HEK293 (cell line): Measurements from ENCODE around the gene MBP.

Source experiments
- CTCF ChIA-PET: fragments of 350-600 bp; formaldehyde crosslinking; extraction: SDS; loops from one replicate; lab custom pipeline; 2021; ENCODE audit warnings: antibody characterized with exemption; lab: Yijun Ruan, JAX
- POLR2A ChIA-PET: fragments of 300-600 bp; formaldehyde crosslinking; extraction: SDS; loops from one replicate; lab custom pipeline; 2020; ENCODE audit warnings: antibody characterized with exemption, inconsistent platforms; lab: Yijun Ruan, JAX
- H3K27ac ChIP-seq: fragments of 200-500 bp; sonication (Bioruptor generic); 2 replicates; pipeline ENCODE4 v1.5.1; 2014; ENCODE audit warnings: low read depth, low read length, control low read depth, inconsistent platforms; ENCODE audit errors: extremely low read depth
- H3K36me3 ChIP-seq, 2 experiments: fragments of 200-500 bp in 1 of 2; sonication (Bioruptor generic) in 1 of 2; 1 replicate in 1 of 2; 2 replicates in 1 of 2; pipeline ENCODE4 v1.5.1; 2014 to 2017; ENCODE audit warnings: inconsistent platforms in 2 of 2, low read length in 2 of 2; ENCODE audit not compliant: control insufficient read depth in 2 of 2, insufficient read depth in 1 of 2
- H3K4me1 ChIP-seq: fragments of 200-500 bp; sonication (Bioruptor generic); 2 replicates; pipeline ENCODE4 v1.5.1; 2014; ENCODE audit warnings: mild to moderate bottlenecking, low read length, inconsistent platforms; ENCODE audit not compliant: control insufficient read depth, insufficient read depth
- H3K4me3 ChIP-seq: 2 replicates; pipeline ENCODE4 v1.5.1; 2011; ENCODE audit warnings: low read depth, mild to moderate bottlenecking, control low read depth, low read length, moderate library complexity
- H3K9me3 ChIP-seq: fragments of 200-500 bp; sonication (Bioruptor generic); 2 replicates; pipeline ENCODE4 v1.5.1; 2014; ENCODE audit warnings: low read depth, low read length, inconsistent platforms; ENCODE audit not compliant: control insufficient read depth, insufficient read depth
- BCL11B ChIP-seq: fragments of 450-650 bp; formaldehyde crosslinking; IDR thresholded peaks from 2 replicates; pipeline ENCODE4 v1.5.1; 2016; ENCODE audit warnings: low read depth, missing biosample characterization, missing genetic modification characterization
- EGR2 ChIP-seq: fragments of 450-650 bp; formaldehyde crosslinking; IDR thresholded peaks from 2 replicates; pipeline ENCODE4 v1.5.1; 2016; ENCODE audit warnings: low read depth, missing biosample characterization, missing genetic modification characterization
- GFI1B ChIP-seq: fragments of 450-650 bp; formaldehyde crosslinking; IDR thresholded peaks from 2 replicates; pipeline ENCODE4 v1.5.1; 2016; ENCODE audit warnings: missing biosample characterization, missing genetic modification characterization
- HOXA7 ChIP-seq: sonication (generic); formaldehyde crosslinking; IDR thresholded peaks from 2 replicates; pipeline ENCODE4 v1.8.1; 2022; ENCODE audit warnings: missing genetic modification reagents, borderline replicate concordance
- HOXD13 ChIP-seq: sonication (generic); formaldehyde crosslinking; IDR thresholded peaks from 2 replicates; pipeline ENCODE4 v1.8.0; 2022; ENCODE audit warnings: missing genetic modification reagents, borderline replicate concordance
- KLF1 ChIP-seq: fragments of 450-650 bp; formaldehyde crosslinking; IDR thresholded peaks from 2 replicates; pipeline ENCODE4 v1.5.1; 2016; ENCODE audit warnings: missing biosample characterization, missing genetic modification characterization
- MEIS1 ChIP-seq: sonication (generic); formaldehyde crosslinking; IDR thresholded peaks from 2 replicates; pipeline ENCODE4 v1.8.1; 2022; ENCODE audit warnings: missing genetic modification reagents, mild to moderate bottlenecking, borderline replicate concordance
- YY2 ChIP-seq: fragments of 450-650 bp; formaldehyde crosslinking; IDR thresholded peaks from 2 replicates; pipeline ENCODE4 v1.5.1; 2016; ENCODE audit warnings: missing biosample characterization, missing genetic modification characterization
- ZBTB17 ChIP-seq: fragments of 450-650 bp; formaldehyde crosslinking; IDR thresholded peaks from 2 replicates; pipeline ENCODE4 v1.5.1; 2016; ENCODE audit warnings: missing biosample characterization, missing genetic modification characterization
- ZIC2 ChIP-seq: fragments of 450-650 bp; formaldehyde crosslinking; IDR thresholded peaks from 2 replicates; pipeline ENCODE4 v1.5.1; 2016; ENCODE audit warnings: missing biosample characterization, missing genetic modification characterization
- ZNF114 ChIP-seq: fragments of 450-650 bp; formaldehyde crosslinking; IDR thresholded peaks from 2 replicates; pipeline ENCODE4 v1.5.0; 2017; ENCODE audit warnings: missing biosample characterization, missing genetic modification characterization
- ZNF132 ChIP-seq: fragments of 450-650 bp; formaldehyde crosslinking; IDR thresholded peaks from 2 replicates; pipeline ENCODE4 v1.5.1; 2017; ENCODE audit warnings: missing biosample characterization, missing genetic modification characterization, borderline replicate concordance
- ZNF324 ChIP-seq: fragments of 450-650 bp; formaldehyde crosslinking; IDR thresholded peaks from 2 replicates; pipeline ENCODE4 v1.5.1; 2016; ENCODE audit warnings: missing biosample characterization, missing genetic modification characterization
- ZNF423 ChIP-seq: fragments of 450-650 bp; formaldehyde crosslinking; IDR thresholded peaks from 2 replicates; pipeline ENCODE4 v1.5.1; 2016; ENCODE audit warnings: missing biosample characterization, missing genetic modification characterization
- ZNF473 ChIP-seq: fragments of 450-650 bp; formaldehyde crosslinking; IDR thresholded peaks from 2 replicates; pipeline ENCODE4 v1.5.1; 2017; ENCODE audit warnings: missing biosample characterization, missing genetic modification characterization
- ZNF548 ChIP-seq: fragments of 450-650 bp; formaldehyde crosslinking; IDR thresholded peaks from 2 replicates; pipeline ENCODE4 v1.5.1; 2016; ENCODE audit warnings: missing biosample characterization, missing genetic modification characterization
- ZNF555 ChIP-seq: fragments of 450-650 bp; formaldehyde crosslinking; conservative IDR thresholded peaks from 2 replicates; pipeline ENCODE4 v1.5.1; 2017; ENCODE audit warnings: missing biosample characterization, mild to moderate bottlenecking, missing genetic modification characterization, inconsistent platforms
- ZNF558 ChIP-seq: fragments of 450-650 bp; formaldehyde crosslinking; IDR thresholded peaks from 2 replicates; pipeline ENCODE4 v1.5.1; 2016; ENCODE audit warnings: missing biosample characterization, missing genetic modification characterization
- ZNF623 ChIP-seq: fragments of 450-650 bp; formaldehyde crosslinking; IDR thresholded peaks from 2 replicates; pipeline ENCODE4 v1.5.1; 2016; ENCODE audit warnings: missing biosample characterization, missing genetic modification characterization
- ZNF785 ChIP-seq: fragments of 450-650 bp; formaldehyde crosslinking; IDR thresholded peaks from 2 replicates; pipeline ENCODE4 v1.5.1; 2016; ENCODE audit warnings: missing biosample characterization, missing genetic modification characterization
- ZNF791 ChIP-seq: fragments of 450-650 bp; formaldehyde crosslinking; IDR thresholded peaks from 2 replicates; pipeline ENCODE4 v1.5.1; 2016; ENCODE audit warnings: missing biosample characterization, missing genetic modification characterization
- ZNF792 ChIP-seq: fragments of 450-650 bp; formaldehyde crosslinking; IDR thresholded peaks from 2 replicates; pipeline ENCODE4 v1.5.1; 2016; ENCODE audit warnings: missing biosample characterization, missing genetic modification characterization
- ZXDB ChIP-seq: fragments of 450-650 bp; formaldehyde crosslinking; IDR thresholded peaks from 2 replicates; pipeline ENCODE4 v1.5.1; 2016; ENCODE audit warnings: missing biosample characterization, missing genetic modification characterization
- TF ChIP-seq, protein P1 (sequence below): fragments of 450-650 bp; IDR thresholded peaks from 2 replicates; pipeline ENCODE4 v1.5.1; 2018; ENCODE audit warnings: missing biosample characterization, mild to moderate bottlenecking, missing genetic modification characterization
- TF ChIP-seq, protein P2 (sequence below): fragments of 450-650 bp; formaldehyde crosslinking; IDR thresholded peaks from 2 replicates; pipeline ENCODE4 v1.5.1; 2017; ENCODE audit warnings: missing biosample characterization, missing genetic modification characterization
- TF ChIP-seq, protein P3 (sequence below): fragments of 450-650 bp; formaldehyde crosslinking; IDR thresholded peaks from 2 replicates; pipeline ENCODE4 v1.5.1; 2016; ENCODE audit warnings: missing biosample characterization, missing genetic modification characterization

Gene MBP

DNA sequence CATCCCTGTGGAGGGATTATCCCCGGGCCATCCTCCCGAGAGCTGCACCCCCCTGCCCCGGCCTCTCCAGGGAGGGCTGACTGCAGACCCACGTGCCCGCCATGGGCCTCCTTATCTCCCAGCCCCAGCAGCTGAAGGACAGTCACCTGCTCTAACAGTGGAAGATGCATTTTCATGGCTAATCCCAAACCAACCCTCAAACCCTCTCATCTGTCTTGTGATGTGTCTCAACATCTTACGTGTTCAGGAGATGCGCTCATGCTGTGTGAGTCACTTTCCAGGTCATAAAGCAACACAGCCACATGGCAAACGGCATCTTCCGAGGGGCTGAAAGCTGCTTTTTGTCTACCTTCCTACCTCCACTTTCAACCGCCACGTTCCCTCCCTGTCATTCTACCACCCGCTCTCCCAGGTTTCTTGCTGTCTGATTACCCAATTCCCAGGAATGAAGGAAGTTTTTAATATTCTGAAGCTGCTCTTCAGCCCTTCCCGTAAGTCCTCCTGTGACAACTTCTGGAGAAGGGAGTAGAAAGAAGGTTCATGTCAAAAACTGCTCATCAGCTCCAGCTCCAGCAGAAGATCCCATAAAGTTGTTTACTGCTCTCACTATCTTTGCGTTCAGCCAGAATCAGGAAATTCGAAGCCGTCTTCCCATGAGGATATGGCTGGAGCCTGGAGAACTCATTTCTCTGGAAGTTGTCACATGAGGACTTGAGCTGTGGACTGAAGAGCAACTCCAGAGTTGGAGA lies 54.5 kb downstream of the MBP start:
- TF ChIP-seq ZNF558 = no peak
- TF ChIP-seq ZNF473 (tag by site-specific recombination) = no peak
- no peaks in the 10 kb centered on the region for H3K36me3 ChIP-seq
- H3K4me1 ChIP-seq = no peaks in the 10 kb centered on the region
- H3K9me3 ChIP-seq = no peaks in the 10 kb centered on the region
- CTCF ChIA-PET = interaction anchor here (0.6 to 1.1 kb wide), 3 partner anchors 8 to 420 kb away, joined by 3 to 4 read pairs (median 4); no protein-coding TSS in a partner anchor
- no peak overlapping the region for H3K27ac ChIP-seq
- H3K4me3 ChIP-seq = no peak overlapping the region
- POLR2A ChIA-PET = no interaction called here

DNA sequence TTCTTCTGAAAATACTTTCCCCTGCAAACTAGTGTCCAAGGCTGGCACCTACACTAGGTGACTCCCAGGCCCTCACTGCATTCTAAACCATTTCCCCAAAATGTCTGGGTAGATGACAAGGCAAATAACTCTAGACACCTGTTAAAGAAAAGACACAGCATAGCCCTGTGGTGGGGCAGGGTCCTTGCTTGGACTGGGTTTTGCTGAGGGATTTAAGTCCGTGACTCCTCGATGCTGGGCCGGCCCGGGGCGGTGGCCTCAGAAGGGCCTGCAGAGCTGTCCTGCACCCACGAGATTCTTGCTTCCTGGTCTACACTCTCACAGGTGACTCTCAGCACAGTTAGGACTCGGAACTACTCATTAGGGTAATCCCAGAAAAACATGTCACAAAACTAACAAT lies 55.2 kb downstream of the MBP start:
- TF ChIP-seq GFI1B (tag by site-specific recombination) (no peak), ZNF548 (no peak), KLF1 (tag by site-specific recombination) (no peak), ZNF791 (no peak), ZBTB17 (tag by site-specific recombination) (no peak), HOXD13 (no peak), ZNF132 (no peak), ZNF792 (tag by site-specific recombination) (no peak), ZNF785 (tag by site-specific recombination) (no peak), BCL11B (tag by site-specific recombination) (no peak), ZNF555 (tag by site-specific recombination) (no peak), ZNF324 (tag by site-specific recombination) (no peak), ZXDB (tag by site-specific recombination) (no peak), EGR2 (tag by site-specific recombination) (no peak), ZNF114 (no peak), ZNF623 (no peak), YY2 (tag by site-specific recombination) (no peak), HOXA7 (CRISPR knock-in tag) (no peak)
- TF ChIP-seq, protein P1, sequence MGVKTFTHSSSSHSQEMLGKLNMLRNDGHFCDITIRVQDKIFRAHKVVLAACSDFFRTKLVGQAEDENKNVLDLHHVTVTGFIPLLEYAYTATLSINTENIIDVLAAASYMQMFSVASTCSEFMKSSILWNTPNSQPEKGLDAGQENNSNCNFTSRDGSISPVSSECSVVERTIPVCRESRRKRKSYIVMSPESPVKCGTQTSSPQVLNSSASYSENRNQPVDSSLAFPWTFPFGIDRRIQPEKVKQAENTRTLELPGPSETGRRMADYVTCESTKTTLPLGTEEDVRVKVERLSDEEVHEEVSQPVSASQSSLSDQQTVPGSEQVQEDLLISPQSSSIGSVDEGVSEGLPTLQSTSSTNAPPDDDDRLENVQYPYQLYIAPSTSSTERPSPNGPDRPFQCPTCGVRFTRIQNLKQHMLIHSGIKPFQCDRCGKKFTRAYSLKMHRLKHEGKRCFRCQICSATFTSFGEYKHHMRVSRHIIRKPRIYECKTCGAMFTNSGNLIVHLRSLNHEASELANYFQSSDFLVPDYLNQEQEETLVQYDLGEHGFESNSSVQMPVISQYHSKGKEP (tag by site-specific recombination) = no peak
- TF ChIP-seq, protein P2, sequence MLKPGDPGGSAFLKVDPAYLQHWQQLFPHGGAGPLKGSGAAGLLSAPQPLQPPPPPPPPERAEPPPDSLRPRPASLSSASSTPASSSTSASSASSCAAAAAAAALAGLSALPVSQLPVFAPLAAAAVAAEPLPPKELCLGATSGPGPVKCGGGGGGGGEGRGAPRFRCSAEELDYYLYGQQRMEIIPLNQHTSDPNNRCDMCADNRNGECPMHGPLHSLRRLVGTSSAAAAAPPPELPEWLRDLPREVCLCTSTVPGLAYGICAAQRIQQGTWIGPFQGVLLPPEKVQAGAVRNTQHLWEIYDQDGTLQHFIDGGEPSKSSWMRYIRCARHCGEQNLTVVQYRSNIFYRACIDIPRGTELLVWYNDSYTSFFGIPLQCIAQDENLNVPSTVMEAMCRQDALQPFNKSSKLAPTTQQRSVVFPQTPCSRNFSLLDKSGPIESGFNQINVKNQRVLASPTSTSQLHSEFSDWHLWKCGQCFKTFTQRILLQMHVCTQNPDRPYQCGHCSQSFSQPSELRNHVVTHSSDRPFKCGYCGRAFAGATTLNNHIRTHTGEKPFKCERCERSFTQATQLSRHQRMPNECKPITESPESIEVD (tag by site-specific recombination) = no peak
- no peaks in the 10 kb centered on the region for H3K36me3 ChIP-seq
- ChIA-PET CTCF (no interaction called here), POLR2A (no interaction called here)
- no peaks in the 10 kb centered on the region for H3K4me1 ChIP-seq
- no peaks in the 10 kb centered on the region for H3K9me3 ChIP-seq
- H3K27ac ChIP-seq = no peak overlapping the region
- H3K4me3 ChIP-seq = no peak overlapping the region

DNA sequence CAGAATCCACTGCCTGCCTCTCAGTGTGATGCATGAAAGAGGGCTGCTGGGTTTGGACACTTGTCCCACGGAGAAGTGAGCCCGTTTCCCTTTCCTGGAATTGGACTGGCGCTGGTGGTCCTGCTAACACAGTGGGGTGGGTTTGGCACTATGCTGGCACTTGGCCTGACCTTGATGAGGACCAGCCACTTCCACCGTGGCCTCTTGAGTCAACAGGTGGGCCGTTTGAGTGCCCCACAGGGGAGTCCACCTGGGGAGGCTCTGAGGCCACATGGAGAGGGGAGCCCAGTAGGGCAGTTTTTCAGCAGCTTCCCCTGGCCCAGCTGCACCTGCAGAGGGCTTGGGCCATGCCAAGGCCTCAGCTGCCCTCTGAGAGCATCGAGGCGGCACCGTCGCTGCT lies 56.5 kb downstream of the MBP start:
- H3K9me3 ChIP-seq = no peaks in the 10 kb centered on the region

More for the DNA sequence above, 56.5 kb downstream of the MBP start:
- Histone ChIP-seq H3K36me3 (no peaks in the 10 kb centered on the region), H3K4me3 (no peak overlapping the region)
- TF ChIP-seq, protein P3, sequence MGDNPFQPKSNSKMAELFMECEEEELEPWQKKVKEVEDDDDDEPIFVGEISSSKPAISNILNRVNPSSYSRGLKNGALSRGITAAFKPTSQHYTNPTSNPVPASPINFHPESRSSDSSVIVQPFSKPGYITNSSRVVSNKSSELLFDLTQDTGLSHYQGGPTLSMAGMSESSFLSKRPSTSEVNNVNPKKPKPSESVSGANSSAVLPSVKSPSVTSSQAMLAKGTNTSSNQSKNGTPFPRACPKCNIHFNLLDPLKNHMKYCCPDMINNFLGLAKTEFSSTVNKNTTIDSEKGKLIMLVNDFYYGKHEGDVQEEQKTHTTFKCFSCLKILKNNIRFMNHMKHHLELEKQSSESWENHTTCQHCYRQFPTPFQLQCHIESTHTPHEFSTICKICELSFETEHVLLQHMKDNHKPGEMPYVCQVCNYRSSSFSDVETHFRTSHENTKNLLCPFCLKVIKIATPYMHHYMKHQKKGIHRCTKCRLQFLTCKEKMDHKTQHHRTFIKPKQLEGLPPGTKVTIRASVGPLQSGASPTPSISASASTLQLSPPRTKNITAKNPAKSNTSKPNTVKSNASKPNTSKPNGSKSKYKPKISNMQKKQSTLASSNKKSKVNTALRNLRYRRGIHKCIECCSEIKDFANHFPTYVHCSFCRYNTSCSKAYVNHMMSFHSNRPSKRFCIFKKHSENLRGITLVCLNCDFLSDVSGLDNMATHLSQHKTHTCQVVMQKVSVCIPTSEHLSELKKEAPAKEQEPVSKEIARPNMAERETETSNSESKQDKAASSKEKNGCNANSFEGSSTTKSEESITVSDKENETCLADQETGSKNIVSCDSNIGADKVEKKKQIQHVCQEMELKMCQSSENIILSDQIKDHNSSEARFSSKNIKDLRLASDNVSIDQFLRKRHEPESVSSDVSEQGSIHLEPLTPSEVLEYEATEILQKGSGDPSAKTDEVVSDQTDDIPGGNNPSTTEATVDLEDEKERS = no peak
- peak; percentile 88 for TF ChIP-seq ZIC2
- no peak for TF ChIP-seq ZNF423
- no peak for TF ChIP-seq MEIS1 (CRISPR knock-in tag)
- TF ChIP-seq, all 188 proteins: peak for 1
- ChIA-PET POLR2A (no interaction called here), CTCF (interaction anchor here (0.9 kb wide), 1 partner anchor 76 kb away, joined by 3 read pairs; no protein-coding TSS in a partner anchor)
- Histone ChIP-seq H3K4me1 (no peaks in the 10 kb centered on the region), H3K27ac (no peak overlapping the region)
